ELF-1 (cell line): Measurements from ENCODE around the gene CTAG1A.
"Not testable (repeated sequence)": the region's sequence is repeated elsewhere in the genome, so short reads cannot be mapped to it uniquely, and the experiment has no call there.

Experiments used
- DNase-seq: peaks from one replicate; pipeline ENCODE4 v3.0.0-alpha.2; 2016; ENCODE audit warnings: low read depth, low spot score

CTAG1A gene

DNA sequence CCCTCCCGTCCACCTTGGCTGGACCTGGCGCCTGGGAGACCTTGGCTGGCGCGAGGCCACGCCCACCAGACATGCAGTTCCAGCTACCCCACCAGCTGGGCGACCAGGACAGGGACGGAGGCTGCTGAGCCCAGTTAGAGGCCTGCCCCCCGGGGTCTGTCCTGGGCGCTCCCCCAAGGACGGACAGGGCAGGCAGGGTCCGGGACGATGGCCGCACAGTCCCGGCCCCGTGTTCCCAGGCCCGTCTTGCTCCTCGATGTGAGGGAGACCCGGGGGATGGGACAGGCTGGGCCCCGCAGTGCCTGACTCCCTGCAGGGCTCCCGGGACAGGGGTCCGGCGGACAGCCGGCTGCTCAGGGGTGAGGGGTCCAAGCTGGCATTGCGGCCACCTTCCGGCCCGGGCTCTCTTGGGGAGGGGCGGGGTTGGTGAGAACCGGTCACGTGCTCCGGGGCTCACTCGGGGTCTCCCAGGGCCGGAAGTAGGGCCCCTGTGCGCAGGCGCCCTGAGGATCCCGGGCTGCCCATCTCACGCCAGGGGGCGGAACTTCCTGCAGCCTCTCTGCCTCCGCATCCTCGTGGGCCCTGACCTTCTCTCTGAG, at the start of gene CTAG1A:
Gene CTAG1A (plus strand): TSS at position 549 of the 599 bp plus-strand sequence. CDS start 74 bp downstream, outside the sequence.
- DNase-seq, result not testable (repeated sequence)

- DNase-seq, result no peak
These were observed 49.0 kb upstream of the CTAG1A start for GRCh38 chrX:154535892-154536291.

DNA sequence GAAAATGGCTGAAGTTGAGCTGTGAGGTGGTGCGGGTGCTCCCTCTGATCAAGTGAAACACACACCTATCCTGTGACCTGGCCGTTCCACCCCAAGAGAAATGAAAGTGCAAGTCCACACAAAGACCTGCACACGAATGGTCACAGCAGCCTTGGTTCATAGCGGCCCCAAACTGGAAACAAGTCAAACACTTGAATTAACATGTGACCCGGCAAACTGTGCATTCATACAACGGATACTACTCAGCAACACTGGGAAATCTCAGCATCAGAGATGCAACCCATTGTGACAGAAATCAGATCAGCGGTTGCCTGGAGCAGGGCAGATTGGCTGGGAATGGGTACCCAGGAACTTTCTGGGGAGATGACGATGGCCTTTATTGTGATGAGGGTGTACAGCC, 45.9 kb upstream of the CTAG1A start:
- DNase-seq, result no peak

DNA sequence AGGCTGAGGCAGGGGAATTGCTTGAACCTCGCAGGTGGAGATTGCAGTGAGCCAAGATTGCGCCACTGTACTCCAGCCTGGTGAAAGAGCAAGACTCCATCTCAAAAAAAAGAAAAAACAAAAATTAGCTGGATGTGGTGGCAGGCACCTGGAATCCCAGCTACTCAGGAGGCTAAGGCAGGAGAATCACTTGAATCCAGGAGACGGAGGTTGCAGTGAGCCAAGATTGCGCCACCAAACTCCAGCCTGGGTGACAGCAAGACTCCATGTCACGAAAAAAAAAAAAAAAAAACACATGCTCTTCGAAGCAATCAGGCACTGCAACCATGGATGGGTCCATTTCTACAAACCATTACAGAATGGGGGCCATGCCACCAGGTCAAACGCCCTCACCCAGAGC, 44.6 kb upstream of the CTAG1A start:
- not testable (repeated sequence) for DNase-seq

GRCh38 chrX:154540897-154541535, 43.9 kb upstream of the CTAG1A start:
- DNase-seq, result peak; percentile 81

DNA sequence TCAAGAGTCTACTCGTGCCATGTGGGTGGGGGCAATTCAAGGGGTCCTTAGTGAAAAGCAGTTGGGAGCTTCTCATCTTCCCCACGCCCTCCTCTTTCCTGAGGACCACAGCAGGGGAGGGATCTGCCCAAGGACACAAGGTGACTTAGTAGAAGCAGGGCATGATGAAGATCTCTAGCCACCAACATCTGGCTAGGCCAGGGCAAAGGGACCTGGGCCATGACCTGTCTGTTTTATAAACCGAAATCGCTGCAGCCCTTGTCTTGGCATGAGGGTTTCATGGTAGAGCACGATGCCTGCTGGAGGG, 43.4 kb upstream of the CTAG1A start:
- DNase-seq, result no peak

DNA sequence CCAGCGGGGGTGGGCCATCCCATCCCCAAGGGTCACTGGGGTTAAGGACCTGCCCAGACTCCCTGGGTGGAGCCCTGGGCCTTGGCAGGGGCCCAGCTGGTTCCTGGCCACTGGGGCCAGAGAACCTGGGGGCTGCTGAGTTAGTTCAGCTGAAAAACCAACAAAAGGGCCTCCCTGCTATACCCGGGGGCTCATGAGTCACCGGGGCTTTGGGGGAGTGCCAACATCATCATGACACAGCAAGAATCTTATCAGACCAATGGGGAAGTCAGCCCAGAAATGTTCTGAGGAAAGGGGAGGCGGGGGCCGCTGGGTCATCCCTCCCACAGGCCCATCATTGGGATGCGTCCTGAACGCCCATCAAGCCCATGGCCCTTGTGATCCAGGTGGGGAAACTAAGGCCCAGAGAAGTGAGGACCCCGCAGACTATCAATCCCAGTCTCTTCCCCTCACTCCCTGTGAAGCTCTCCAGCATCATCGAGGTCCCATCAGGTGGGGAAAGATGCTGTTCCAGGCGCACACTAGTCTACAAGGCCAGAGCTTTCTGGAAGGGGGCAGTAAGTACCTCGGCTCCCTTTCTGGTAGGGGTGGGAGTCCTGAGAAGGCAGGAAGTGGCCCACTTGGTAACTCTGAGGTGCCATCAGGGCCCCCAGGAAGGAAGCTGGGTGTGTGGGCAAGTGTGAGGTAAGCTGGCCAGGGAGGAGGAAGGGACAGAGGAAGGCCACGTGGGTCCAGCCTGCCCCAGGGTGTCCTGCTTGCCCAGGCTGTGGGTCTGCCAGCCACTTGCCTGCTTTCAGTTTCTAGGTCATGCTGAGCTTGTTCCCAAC, 42.8 kb upstream of the CTAG1A start:
- peak; percentile 53 for DNase-seq

GRCh38 chrX:154542723-154543424, 42.1 kb upstream of the CTAG1A start:
- no peak for DNase-seq

DNA sequence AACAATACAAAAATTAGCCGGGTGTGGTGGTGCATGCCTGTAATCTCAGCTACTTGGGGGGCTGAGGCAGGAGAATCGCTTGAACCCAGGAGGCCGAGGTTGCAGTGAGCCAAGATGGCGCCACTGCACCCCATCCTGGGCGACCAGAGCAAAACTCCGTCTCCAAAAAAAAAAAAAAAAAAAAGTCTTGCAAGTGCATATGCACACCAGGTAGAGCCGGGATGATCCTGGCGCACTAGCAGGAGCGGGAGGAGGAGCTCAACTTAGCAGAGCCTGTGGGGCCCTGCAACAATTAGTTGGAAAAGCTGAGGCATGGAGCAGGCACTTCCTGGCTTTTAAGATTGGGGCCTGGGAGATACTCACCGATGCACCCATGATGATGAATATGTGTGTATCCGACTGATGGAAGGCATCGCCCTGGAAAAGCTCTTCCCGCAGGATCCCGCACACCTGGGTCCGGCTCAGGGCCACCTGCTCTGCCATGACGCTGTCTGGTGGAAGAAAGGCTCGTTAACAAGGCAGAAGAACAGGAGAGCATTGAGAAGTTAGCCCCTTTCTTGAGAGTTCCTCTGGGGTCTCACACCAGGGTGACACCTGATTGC, 39.2 kb upstream of the CTAG1A start:
- DNase-seq, result no peak

GRCh38 chrX:154546354-154547244, 38.3 kb upstream of the CTAG1A start, which contains the start of gene G6PD:
TSS of gene G6PD (minus strand) at chrX:154546846. CDS start at chrX:154546155, 691 bp downstream.
- DNase-seq, result no peak

DNA sequence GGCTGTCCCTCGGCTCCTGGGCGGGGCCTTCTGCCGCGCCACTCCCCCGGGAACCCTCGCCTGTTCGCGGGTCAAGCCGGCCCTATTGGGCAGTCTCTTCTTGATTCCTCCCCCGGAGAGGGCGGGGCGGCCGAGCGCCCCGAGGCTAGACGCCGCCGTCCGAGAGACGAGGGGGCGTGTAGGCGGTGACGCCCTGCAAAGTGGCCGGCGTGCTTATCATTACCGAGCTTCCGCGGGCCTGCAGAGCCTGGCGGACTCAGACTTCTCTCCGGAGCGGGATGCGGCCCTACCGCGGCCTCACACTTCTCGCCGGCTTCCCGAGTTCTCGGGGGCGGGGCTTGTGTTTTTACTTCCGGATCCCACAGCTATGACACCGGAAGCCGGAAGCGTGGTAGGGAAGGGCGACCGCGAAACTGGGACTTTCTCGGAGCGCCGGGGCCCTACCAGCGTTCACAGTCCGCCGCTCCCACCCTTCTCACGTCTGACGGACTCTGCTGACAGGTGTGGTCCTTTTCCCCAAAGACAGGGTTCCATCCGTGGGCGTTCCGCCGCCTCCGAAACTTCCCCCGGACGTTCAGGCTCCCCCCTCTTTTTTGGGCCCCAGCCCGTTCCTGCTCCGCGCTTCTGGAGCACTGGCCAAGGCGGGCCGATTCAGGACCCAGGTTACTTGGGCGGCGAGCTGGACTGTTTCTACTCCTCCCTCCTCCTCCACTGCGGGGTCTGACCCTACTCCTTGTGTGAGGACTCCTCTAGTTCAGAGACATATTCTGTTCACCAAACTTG, 37.5 kb upstream of the CTAG1A start, which contains the start of gene IKBKG:
Gene IKBKG (plus strand): TSS at position 376 of the 783 bp plus-strand sequence. CDS start 4,383 bp downstream, outside the sequence.
- DNase-seq, result peak; percentile 98

DNA sequence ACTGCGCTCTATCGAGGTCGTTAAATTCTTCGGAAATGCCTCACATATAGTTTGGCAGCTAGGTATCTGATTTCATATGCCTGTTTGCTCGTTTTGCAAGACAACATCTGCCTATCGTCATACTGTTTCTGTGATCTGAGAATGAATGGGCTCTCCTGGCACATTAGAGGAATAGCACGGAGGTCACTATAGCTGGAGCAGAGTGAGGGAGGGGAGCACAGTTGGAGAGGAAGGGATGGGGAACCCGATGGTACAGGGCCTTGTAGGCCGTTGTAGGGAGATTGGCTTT, 37.0 kb upstream of the CTAG1A start:
- DNase-seq, result no peak

DNA sequence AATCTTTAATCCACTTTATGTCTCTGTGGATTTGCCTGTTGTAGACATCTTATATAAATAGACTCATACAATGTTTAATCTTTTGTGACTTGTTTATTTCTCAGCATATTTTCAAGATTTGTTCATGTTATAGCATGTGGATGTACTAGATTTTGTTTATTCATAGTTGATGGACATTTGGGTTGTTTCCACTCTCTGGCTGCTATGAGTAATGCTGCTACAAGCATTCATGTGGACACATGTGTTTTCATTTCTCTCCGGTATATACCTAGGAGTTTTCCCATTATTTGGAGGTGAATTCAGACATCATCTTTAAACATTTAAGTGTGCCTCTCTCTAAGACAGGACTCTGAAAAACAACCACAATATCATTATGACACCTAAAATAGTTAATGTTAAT, 35.2 kb upstream of the CTAG1A start:
- no peak for DNase-seq

DNA sequence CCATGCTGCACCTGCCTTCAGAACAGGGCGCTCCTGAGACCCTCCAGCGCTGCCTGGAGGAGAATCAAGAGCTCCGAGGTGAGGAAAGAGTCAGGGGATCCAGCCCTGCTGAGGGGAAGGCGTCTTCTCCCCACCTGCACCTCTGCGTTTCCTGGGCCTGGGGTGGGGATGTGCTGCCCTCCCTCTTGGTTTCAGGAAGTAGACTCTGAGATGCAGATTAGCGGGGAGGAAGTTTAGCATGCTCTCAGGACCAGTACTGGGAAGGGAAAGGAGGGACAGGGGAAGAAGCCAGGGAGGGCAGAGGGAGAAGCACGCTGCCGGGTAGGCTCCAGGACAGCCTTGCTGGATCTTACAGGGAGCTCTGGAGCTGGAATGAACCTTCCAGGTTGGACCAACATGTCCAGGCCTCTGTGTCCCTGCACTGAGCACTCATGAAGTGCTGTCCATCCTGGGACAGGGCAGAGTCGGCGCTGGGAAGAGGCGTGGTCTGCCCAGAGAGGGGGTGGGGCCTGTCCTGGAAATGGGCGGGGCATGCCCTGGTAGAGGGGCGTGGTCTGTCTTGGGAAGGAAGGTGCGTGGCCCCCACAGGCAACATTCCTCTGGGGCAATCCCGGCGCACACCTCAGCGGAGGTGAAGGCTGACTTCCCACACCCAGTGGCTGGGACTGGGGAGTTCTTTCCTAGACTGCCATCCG, 32.7 kb upstream of the CTAG1A start:
- DNase-seq, result peak; percentile 15

DNA sequence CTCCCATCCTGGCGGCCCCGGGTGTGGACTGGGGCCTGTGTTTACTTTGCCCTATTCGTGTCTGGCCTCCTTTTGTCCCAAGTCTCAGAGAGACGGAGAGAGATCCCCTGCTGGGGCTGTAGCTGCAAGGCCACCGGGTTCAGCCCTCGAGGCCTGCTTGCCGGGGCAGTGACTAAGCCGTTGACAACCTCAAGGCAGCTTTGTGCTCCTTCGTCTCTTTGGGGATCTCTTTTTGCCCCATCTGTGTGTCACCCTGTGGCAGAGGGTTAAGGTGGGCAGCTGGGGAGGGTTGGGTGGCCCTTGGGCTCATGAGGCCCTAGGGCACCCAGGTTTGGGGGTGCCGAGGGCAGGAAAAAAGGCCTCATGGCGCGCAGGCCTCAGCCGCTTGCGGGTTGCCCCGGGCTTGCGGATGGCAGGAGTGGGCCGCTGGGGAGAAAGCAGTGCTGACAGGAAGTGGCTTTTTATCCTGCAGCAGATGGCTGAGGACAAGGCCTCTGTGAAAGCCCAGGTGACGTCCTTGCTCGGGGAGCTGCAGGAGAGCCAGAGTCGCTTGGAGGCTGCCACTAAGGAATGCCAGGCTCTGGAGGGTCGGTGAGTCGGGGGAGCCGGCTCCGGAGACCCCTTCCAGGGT, 26.8 kb upstream of the CTAG1A start:
- DNase-seq, result not testable (repeated sequence)

- not testable (repeated sequence) for DNase-seq
These were observed 26.0 kb upstream of the CTAG1A start for GRCh38 chrX:154558896-154559295.

DNA sequence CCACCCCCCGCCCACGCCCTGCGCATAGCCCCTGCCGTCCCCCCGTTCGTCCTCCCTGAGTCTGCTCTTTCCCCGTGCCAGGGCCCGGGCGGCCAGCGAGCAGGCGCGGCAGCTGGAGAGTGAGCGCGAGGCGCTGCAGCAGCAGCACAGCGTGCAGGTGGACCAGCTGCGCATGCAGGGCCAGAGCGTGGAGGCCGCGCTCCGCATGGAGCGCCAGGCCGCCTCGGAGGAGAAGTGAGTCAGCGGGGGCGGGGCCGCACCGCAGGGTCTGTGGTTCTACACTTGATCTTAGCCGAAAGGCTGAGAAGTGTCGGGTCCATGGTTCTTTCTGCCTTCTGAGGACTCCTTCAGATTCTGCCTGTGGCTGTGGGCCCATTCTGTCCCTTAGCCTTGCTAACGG, 24.6 kb upstream of the CTAG1A start:
- DNase-seq, result not testable (repeated sequence)

GRCh38 chrX:154562295-154562694, 22.6 kb upstream of the CTAG1A start:
- not testable (repeated sequence) for DNase-seq

DNA sequence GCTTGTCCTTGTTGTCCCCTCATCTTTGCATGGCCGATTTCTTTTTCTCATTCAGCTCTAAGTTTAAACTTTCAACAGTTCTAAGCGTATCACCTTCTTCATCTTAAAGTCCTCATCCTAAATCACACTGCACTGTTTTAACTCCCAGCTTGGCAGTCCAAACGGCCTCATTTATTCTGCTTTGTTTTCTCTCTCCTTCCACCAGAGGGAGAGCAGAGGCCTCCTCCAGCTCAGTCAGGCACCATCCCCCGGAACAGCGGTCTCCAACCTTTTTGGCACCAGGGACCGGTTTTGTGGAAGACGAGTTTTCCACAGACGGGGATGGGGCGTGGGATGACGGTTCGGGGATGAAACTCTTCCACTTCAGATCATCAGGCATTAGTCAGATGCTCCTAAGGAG, 14.6 kb upstream of the CTAG1A start:
- not testable (repeated sequence) for DNase-seq
